ENCODE data around the gene DGCR6.
"Not testable (repeated sequence)": the region's sequence is repeated elsewhere in the genome, so short reads cannot be mapped to it uniquely, and the experiment has no call there.

DGCR6 gene

GRCh38 chr22:18931905-18932652 lies 26.0 kb downstream of the DGCR6 start:
- DNase-seq: no peak

GRCh38 chr22:18933914-18934313 lies 27.8 kb downstream of the DGCR6 start:
- no peak for DNase-seq

- not testable (repeated sequence) for DNase-seq
Measured at GRCh38 chr22:18934688-18935087, 28.6 kb downstream of the DGCR6 start.

DNA sequence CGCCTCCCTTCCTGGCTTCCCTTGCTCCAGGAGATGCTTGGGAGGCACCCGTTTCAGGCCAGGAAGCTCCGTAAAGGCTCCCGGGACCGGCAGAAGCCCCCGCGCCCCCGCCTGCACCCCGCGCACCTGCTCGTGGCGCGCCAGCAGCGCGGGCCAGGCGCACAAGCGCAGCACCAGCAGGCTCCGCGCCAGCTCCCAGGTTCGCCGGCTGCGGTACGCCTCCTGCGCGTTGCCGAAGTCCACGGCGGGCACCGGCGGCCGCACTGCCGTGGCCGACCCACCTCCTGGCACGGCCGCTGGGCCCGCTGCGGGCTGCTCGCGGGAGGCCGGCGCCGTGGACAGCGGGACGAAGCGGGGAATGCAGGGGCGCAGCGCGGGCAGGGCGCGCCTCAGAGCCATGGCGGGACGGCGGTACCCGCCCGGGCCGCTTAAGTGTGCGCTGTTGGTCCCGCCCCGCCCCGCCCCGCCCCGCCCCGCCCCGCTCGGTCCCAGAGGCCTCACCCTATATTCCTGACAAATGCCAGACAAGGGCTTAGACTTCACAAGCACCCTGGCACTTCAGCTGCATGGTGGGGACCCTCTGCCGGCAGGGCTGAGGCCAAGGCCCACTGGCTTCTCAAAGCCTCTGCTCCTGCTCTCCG lies 29.9 kb downstream of the DGCR6 start, which contains the start of gene PRODH:
PRODH (minus strand) TSS at position 405 of the 641 bp plus-strand sequence; CDS start at position 399, 6 bp downstream.
- DNase-seq: no peak

GRCh38 chr22:18938691-18939090 lies 32.6 kb downstream of the DGCR6 start:
- DNase-seq: not testable (repeated sequence)

DNA sequence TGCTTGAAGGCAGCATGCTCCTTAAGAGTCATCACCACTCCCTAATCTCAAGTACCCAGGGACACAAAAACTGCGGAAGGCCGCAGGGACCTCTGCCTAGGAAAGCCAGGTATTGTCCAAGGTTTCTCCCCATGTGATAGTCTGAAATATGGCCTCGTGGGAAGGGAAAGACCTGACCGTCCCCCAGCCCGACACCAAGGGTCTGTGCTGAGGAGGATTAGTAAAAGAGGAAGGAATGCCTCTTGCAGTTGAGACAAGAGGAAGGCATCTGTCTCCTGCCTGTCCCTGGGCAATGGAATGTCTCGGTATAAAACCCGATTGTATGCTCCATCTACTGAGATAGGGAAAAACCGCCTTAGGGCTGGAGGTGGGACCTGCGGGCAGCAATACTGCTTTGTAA lies 41.0 kb downstream of the DGCR6 start:
- DNase-seq: not testable (repeated sequence)

- DNase-seq: no peak
Measured at GRCh38 chr22:18947905-18948304, 41.8 kb downstream of the DGCR6 start.

GRCh38 chr22:18950141-18950540 lies 44.0 kb downstream of the DGCR6 start:
- DNase-seq: no peak

DNA sequence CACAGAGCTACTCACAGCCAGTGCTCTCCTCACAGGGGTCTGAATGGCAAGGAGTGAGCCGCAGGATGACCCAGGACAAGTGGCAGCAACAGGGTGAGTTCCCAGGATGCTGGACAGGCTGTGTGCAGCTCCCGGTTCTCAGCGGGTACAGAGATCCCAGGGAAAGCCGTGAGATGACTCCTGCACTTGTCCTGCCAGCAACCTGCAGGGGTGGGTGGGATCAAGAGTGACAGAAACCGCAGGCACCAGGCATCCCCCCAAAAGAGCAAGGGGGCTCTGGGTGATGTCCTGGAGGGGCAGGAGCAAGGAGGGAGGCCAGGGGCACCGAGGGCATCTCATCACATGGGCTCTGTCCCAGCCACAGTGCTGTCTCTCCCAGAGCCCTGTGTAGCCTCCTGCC lies 45.9 kb downstream of the DGCR6 start:
- no peak for DNase-seq

- not testable (repeated sequence) for DNase-seq
Measured at GRCh38 chr22:18953128-18953527, 47.0 kb downstream of the DGCR6 start.

GRCh38 chr22:18954303-18954989 lies 48.3 kb downstream of the DGCR6 start:
- peak; percentile 49 for DNase-seq

- DNase-seq: no peak
Measured at GRCh38 chr22:18954990-18955571, 49.0 kb downstream of the DGCR6 start.

DNA sequence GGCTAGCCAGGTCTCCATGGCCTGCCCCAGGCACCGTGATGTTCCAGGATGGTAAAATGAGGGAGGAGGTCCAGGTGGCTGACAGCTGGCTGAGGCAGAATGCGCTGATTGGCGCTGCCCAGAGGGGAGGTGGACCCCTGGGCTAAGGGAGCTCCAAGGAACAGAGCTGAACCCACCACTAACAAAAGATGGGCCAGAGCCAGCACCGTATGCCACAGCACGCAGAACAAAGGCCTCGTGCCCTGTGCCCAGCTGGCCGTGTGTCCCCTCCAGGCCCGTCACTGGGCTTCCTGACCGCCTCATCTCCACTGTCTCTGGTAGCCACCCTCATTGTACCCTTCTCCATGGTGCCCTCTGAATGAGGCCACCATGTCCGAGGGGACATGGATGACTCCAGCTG lies 49.6 kb downstream of the DGCR6 start:
- DNase-seq: no peak

- not testable (repeated sequence) for DNase-seq
Measured at GRCh38 chr22:18956121-18956895, 50.2 kb downstream of the DGCR6 start.

DNA sequence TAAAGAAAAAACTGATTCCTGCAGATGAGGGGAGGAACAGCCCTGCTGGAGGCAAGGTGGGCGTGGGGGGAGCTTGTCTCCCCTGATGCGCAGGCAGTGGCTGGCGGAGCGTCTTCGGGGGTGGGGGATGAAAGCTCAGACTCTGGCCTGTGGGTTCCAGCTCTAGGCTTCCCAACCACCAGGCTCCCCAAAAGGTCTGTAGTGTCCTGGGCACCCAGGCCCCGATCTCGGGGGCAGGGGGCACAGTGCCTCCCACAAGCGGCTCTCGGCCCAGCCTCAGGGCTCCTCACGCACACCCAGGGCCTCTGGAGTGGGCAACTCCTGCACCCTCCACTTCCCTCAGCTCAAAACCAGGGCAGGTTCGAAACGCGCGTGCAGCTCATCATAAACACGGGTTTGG lies 50.8 kb downstream of the DGCR6 start:
- DNase-seq: not testable (repeated sequence)

DNA sequence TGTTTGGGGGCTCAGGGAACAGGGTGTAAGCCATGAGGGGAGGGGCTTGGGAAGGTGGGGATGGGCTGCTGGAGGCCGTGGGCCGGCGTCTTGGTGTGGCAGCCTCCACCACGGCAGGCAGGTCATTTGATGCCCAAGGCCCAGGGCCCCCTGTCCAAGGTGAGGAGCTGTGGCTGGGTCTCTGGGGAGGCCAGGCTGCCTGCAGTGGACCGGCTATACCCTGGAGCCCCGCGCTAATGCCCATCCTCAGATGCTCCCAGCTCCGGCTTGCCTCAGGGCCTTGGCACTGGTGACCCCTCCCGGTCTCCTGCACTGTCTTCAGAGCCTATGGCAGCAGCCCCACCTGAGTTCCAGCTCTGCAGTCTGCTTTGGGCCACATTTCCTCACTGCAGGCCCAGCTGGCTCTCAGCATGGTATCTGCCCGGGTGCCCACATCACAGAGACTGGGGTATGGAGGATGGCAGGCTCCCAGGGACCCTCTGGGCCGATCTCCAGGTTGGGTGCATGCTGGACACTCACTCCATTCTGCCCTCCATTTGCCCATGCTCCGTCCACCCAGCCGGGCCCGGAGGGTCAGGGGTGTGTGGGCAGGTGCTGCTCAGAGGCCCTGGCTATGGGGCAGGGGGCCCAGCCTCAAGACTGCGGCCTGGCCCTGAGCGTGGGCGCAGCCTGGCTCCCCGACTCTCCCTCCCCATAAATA lies 51.7 kb downstream of the DGCR6 start:
- DNase-seq: not testable (repeated sequence)

DNA sequence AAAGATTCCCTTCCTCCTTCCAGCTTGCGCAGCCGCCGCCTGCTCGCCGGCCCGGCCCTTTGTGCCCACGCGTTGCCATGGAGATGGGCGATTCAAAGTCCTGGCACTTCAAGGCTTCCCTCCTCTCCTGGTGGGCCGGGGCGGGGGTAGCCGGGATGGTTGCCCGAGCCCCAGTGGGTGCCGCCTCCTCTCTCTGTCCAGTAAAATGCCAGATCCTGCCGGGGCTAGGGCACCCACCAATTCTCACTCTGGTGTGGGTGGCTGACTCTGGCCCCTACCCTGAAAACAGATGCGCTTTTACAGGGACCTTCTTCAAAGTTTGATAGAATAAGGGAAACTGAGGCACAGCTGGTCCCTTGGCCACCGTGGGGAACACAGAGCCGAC lies 52.2 kb downstream of the DGCR6 start:
- not testable (repeated sequence) for DNase-seq

DNA sequence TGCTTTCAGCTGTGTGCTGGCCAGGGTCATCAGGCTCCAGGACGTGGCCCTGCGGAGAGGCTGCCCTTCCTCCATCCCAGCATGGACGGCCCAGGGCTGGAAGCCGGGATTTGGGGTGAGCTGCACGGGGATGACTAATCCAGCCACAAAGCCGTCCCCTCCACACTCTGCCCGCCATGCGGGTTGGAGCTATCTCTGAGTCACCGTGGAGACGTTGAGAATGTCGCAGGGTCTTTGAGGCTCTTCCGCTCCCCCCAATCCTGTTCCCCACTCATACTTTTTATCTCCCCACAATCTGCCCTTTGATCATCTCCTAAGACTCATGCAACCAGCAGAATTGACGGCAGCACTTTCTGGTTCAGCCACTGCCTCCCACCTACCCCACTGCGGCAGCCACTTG lies 52.6 kb downstream of the DGCR6 start:
- DNase-seq: not testable (repeated sequence)

- not testable (repeated sequence) for DNase-seq
Measured at GRCh38 chr22:18959266-18959665, 53.1 kb downstream of the DGCR6 start.

DNA sequence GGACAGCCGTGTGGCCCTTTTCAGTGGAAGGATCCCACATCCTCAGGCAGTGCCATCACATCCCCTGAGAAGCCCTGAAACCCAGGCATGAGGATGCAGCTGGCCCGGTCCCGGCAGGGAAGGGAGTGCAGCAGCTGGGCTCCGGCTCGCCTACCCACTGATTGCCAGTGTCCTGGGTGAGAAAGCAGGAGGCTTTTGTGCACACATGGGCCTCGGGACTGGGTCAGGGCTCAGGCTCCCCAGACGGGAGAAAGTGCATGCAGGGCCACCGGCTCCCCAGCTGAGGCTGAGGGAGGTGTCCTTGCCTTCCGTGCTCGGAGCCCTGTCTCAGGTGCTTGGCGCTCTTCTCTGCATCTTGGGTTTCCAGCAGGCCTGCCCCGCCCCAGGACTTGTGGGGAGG lies 53.6 kb downstream of the DGCR6 start:
- DNase-seq: not testable (repeated sequence)

DNA sequence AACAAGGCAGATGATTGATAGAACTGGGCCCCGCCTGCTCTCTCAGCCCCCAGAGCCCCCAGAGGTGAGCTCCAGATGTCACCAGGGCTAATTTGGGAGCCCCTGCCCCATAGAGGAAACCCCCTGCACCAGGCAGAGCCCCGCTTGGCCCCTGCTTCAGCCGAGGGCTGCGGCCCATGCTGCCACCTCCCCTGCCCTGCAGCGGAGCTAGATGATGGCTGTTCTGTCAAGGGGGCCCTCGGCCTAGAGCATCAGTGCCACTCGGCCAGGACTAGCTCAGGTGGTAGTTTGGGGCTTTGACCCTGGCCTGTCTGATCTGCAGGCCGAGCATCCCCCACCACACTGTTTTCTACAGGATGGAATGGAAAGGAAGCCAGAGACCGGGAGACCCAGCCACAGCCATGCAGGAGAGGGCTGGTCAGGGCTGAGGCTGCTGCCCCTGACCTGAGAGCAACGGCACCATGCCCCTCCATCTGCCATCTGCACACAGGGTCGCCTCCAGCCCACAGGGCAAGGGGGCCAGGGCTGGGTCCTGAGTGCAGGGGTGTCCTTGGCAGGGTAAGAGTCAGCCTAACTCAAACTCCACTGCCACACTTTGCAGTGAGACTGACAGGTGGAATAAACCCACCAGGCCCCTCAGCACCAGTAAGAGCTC lies 54.2 kb downstream of the DGCR6 start:
- not testable (repeated sequence) for DNase-seq

Data from stimulated activated CD4-positive, alpha-beta T cell treated with anti-CD3 and anti-CD28 coated beads, Interleukin-1b, Interleukin-23, amount 100 ng/mL, for 48 hours (primary cell).